A673 (cell line): Measurements from ENCODE around the gene RBMS2. TPM values are rescaled to one million over a fixed set of nuclear protein-coding genes. Genes with fewer than 3 reads are reported as not detected.

Experiments used
- BruUV-seq: library from RNA; stranded (reverse); fragments of 400-500 nt; replicated peaks from 2 replicates; lab custom pipeline; 2021; lab: Mats Ljungman, UMichigan
- CTCF ChIA-PET: fragments of 300-600 bp; sonication (Branson Sonifier 250); formaldehyde crosslinking; loops from one replicate; lab custom pipeline; 2022; ENCODE audit warnings: antibody characterized with exemption; lab: Charles Lee
- POLR2A ChIA-PET: fragments of 300-600 bp; sonication (Branson Sonifier 250); formaldehyde crosslinking; loops from one replicate; lab custom pipeline; 2022; ENCODE audit warnings: antibody characterized with exemption; ENCODE audit not compliant: low non-redundant PET; lab: Charles Lee
- DNase-seq: peaks from one replicate; pipeline ENCODE4 v3.0.0-alpha.2; 2015; ENCODE audit warnings: low spot score
- H3K27ac ChIP-seq: fragments of 200-600 bp; sonication (generic); 2 replicates; pipeline ENCODE4 v1.5.1; 2016; ENCODE audit warnings: mixed run types, low read depth, mild to moderate bottlenecking, mixed read lengths, antibody characterized with exemption, low read length; ENCODE audit not compliant: poor library complexity, severe bottlenecking
- H3K27me3 ChIP-seq: fragments of 200-600 bp; sonication (generic); replicated peaks from 2 replicates; pipeline ENCODE4 v1.6.1; 2017; ENCODE audit warnings: mixed run types, low read depth, mild to moderate bottlenecking, mixed read lengths, antibody characterized with exemption, low read length; ENCODE audit not compliant: insufficient read depth, poor library complexity
- H3K36me3 ChIP-seq: fragments of 200-600 bp; sonication (generic); 2 replicates; pipeline ENCODE4 v1.6.1; 2016; ENCODE audit warnings: mixed run types, mild to moderate bottlenecking, mixed read lengths, antibody characterized with exemption, low read length; ENCODE audit not compliant: insufficient read depth, poor library complexity, severe bottlenecking
- H3K4me1 ChIP-seq: fragments of 200-600 bp; sonication (generic); 2 replicates; pipeline ENCODE4 v1.6.1; 2017; ENCODE audit warnings: mixed run types, mild to moderate bottlenecking, mixed read lengths, antibody characterized with exemption, low read length; ENCODE audit not compliant: insufficient read depth, poor library complexity, severe bottlenecking
- H3K4me3 ChIP-seq: fragments of 200-600 bp; sonication (generic); 2 replicates; pipeline ENCODE4 v1.5.1; 2016; ENCODE audit warnings: low read depth, mixed run types, mild to moderate bottlenecking, mixed read lengths, low read length; ENCODE audit not compliant: poor library complexity, severe bottlenecking
- H3K9me3 ChIP-seq: fragments of 200-600 bp; sonication (generic); 2 replicates; pipeline ENCODE4 v1.6.1; 2016; ENCODE audit warnings: mixed run types, low read depth, mild to moderate bottlenecking, mixed read lengths, antibody characterized with exemption, low read length; ENCODE audit not compliant: poor library complexity, severe bottlenecking
- CTCF ChIP-seq: fragments of 300-800, 200-600 bp; sonication (generic); conservative IDR thresholded peaks from 2 replicates; pipeline ENCODE4 v1.5.1; 2017; ENCODE audit warnings: low read depth, mild to moderate bottlenecking, antibody characterized with exemption, low read length, moderate library complexity, mixed read lengths
- EZH2 ChIP-seq: fragments of 200-600 bp; sonication (generic); IDR thresholded peaks from 2 replicates; pipeline ENCODE4 v1.6.1; 2017; ENCODE audit warnings: borderline replicate concordance, low read depth, mild to moderate bottlenecking, mixed read lengths, antibody characterized with exemption, low read length; ENCODE audit not compliant: poor library complexity, severe bottlenecking
- intact Hi-C: fragments of 100-400 bp; cut with micrococcal nuclease; formaldehyde crosslinking; loops from one replicate; pipeline ENCODE4 v1.10.0; 2022; ENCODE audit not compliant: unreplicated experiment
- total RNA-seq: library from RNA; stranded (reverse); gene quantifications from 2 replicates; pipeline ENCODE4 v1.2.3, GENCODE V29; 2021

RBMS2 gene
- total RNA-seq, 1 experiment from 2014 or later = 29.7 TPM

GRCh38 chr12:56578983-56579546 lies 57.4 kb downstream of the RBMS2 start:
- ChIA-PET CTCF (no interaction called here), POLR2A (no interaction called here)
- Histone ChIP-seq H3K27ac (no peak overlapping the region), H3K4me1 (no peaks in the 10 kb centered on the region), H3K4me3 (no peak overlapping the region), H3K27me3 (no peaks in the 10 kb centered on the region), H3K36me3 (peaks cover 3% of the 10 kb centered on the region), H3K9me3 (no peaks in the 10 kb centered on the region)
- TF ChIP-seq CTCF (no peak), EZH2 (no peak)
- no TSS peak for BruUV-seq
- intact Hi-C loops = no loop called here
- DNase-seq = no peak

- Histone ChIP-seq H3K27me3 (no peaks in the 10 kb centered on the region), H3K9me3 (no peaks in the 10 kb centered on the region), H3K4me3 (no peak overlapping the region), H3K36me3 (peaks cover 3% of the 10 kb centered on the region), H3K4me1 (no peaks in the 10 kb centered on the region), H3K27ac (no peak overlapping the region)
- BruUV-seq = no TSS peak
- CTCF ChIA-PET = no interaction called here
- POLR2A ChIA-PET = interaction anchor here (0.5 kb wide), 1 partner anchor 142 kb away, joined by 6 read pairs; no protein-coding TSS in a partner anchor
- no peak for TF ChIP-seq EZH2
- TF ChIP-seq CTCF = no peak
- no peak for DNase-seq
- intact Hi-C loops = no loop called here
These were observed 60.0 kb downstream of the RBMS2 start for GRCh38 chr12:56581418-56582145.

GRCh38 chr12:56585098-56585497 lies 63.5 kb downstream of the RBMS2 start:
- BruUV-seq = no TSS peak
- POLR2A ChIA-PET = no interaction called here
- CTCF ChIA-PET = no interaction called here
- H3K4me3 ChIP-seq = no peak overlapping the region
- H3K4me1 ChIP-seq = no peaks in the 10 kb centered on the region
- no peak overlapping the region for H3K27ac ChIP-seq
- TF ChIP-seq EZH2 = no peak
- no peak for TF ChIP-seq CTCF
- intact Hi-C loops = no loop called here
- peaks cover 8% of the 10 kb centered on the region for H3K36me3 ChIP-seq
- no peaks in the 10 kb centered on the region for H3K9me3 ChIP-seq
- no peaks in the 10 kb centered on the region for H3K27me3 ChIP-seq
- no peak for DNase-seq
